Fibroblast of mammary gland (primary cell): Measurements from ENCODE around the gene SLC38A8.

ENCODE experiments used
- DNase-seq: peaks from one replicate; pipeline ENCODE4 v3.0.0-alpha.2; 2010; ENCODE audit warnings: low read depth
- H3K4me3 ChIP-seq: 2 replicates; pipeline ENCODE4 v1.5.1; 2011; ENCODE audit warnings: low read depth, mild to moderate bottlenecking, low read length, moderate library complexity; ENCODE audit not compliant: control insufficient read depth
- TF ChIP-seq, protein P1 (sequence below): conservative IDR thresholded peaks from 2 replicates; pipeline ENCODE4 v1.5.1; 2011; ENCODE audit warnings: low read depth, low read length, inconsistent platforms; ENCODE audit not compliant: control insufficient read depth, insufficient read depth

Gene SLC38A8

DNA sequence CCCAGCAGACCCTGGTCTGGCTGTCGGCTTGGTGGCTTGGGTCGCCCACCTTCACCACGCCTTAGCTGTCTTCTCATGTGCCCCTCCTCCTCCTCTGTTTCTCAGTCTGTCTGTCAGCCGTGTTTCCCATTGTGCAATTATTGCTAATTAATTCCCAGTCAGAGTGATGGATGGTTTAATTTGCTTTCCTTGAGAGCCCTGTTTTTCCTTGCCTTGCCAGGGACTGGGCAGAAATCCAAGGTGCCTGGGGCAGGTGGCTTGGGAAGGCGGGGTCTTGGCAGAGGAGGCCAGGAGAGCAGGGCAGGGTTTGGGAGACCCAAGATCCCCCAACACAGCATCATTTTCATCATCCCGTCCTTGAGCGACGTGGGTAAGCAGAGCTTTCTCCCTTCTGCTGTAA lies 53.3 kb downstream of the SLC38A8 start:
- TF ChIP-seq, protein P1, sequence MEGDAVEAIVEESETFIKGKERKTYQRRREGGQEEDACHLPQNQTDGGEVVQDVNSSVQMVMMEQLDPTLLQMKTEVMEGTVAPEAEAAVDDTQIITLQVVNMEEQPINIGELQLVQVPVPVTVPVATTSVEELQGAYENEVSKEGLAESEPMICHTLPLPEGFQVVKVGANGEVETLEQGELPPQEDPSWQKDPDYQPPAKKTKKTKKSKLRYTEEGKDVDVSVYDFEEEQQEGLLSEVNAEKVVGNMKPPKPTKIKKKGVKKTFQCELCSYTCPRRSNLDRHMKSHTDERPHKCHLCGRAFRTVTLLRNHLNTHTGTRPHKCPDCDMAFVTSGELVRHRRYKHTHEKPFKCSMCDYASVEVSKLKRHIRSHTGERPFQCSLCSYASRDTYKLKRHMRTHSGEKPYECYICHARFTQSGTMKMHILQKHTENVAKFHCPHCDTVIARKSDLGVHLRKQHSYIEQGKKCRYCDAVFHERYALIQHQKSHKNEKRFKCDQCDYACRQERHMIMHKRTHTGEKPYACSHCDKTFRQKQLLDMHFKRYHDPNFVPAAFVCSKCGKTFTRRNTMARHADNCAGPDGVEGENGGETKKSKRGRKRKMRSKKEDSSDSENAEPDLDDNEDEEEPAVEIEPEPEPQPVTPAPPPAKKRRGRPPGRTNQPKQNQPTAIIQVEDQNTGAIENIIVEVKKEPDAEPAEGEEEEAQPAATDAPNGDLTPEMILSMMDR, result no peak
- no peak for DNase-seq
- no peak overlapping the region for H3K4me3 ChIP-seq

DNA sequence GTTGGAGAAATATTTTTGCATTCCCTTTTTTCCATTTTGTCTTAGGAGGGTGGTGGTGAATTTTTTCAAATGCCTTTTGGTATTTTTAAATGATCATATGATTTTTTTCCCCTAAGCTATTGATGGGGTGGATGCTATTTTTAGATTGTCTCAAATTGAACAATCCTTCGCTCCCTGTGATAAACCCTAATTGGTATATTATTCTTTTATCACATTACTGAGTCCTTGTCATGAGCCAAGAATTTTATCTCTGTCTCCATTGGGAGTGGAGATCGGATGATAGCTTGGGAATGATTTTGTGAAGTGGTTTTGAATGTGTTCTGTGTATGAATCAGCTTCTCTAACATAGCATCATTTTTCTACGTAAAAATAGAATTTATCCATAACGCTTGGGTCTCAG lies 59.1 kb downstream of the SLC38A8 start:
- no peak overlapping the region for H3K4me3 ChIP-seq
- DNase-seq, result no peak
- TF ChIP-seq, protein P1, result no peak

DNA sequence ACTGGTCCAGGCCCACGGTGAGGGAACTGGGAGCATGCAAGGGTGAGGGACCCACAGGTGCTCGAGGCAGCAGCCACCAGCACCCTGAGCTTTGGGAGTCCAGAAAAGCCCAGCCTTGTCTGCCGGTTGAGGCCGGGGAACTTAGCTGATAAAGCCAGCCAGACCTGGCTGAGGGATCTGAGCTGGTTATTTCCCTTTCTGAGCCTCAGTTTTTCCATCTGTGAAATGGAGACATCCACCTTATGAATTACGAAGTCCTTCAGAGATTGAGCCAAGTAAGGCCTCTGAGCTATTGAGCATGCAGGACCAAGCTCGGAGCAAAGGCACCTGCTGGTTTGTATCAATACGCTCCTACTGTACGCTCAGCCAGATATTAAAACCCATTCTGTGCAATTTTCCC lies 60.8 kb downstream of the SLC38A8 start:
- H3K4me3 ChIP-seq, result no peak overlapping the region
- no peak for DNase-seq
- TF ChIP-seq, protein P1, result no peak

DNA sequence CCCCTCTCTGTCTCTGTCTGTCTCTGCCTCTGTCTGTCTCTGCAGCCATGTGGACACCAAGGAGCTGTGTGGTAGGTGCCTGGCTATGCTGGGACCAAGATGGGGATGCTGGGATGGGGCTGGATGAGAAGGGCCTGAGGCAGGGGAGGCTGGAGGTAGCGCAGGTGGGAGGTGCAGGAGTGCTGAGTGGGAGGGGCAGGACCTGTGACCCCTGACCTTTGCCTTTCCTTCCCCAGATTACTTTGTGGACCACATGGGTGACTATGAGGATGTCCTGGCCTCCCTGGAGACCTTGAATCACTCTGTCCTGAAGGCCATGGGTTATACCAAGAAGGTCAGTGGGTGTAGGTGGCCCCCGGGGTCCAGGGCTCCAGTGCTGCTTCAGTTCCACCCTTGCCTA lies 61.8 kb downstream of the SLC38A8 start:
- no peak overlapping the region for H3K4me3 ChIP-seq

DNA sequence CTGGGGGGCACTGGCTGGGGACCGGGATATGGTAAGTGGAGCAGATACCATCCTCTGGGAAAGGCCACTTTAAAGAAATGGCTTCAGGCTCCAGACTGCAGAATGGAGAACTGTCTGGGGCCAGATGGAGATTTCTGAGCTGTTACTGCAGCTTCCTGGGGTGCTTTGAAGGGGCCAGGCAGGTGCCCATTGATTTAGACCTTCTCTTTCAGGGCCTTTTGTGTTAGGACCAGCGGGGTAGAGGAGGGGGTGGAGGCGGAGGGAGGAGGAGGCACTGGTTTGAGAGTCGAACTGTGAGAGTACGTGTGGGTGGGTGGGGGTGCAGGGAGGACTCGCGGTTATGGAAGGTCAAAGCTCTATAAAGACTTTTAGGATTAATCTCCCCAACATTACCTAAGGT lies 63.2 kb downstream of the SLC38A8 start:
- TF ChIP-seq, protein P1, result no peak
- H3K4me3 ChIP-seq, result no peak overlapping the region
- DNase-seq, result no peak

More for the DNA sequence above, 61.8 kb downstream of the SLC38A8 start:
- TF ChIP-seq, protein P1, result no peak
- DNase-seq, result no peak

DNA sequence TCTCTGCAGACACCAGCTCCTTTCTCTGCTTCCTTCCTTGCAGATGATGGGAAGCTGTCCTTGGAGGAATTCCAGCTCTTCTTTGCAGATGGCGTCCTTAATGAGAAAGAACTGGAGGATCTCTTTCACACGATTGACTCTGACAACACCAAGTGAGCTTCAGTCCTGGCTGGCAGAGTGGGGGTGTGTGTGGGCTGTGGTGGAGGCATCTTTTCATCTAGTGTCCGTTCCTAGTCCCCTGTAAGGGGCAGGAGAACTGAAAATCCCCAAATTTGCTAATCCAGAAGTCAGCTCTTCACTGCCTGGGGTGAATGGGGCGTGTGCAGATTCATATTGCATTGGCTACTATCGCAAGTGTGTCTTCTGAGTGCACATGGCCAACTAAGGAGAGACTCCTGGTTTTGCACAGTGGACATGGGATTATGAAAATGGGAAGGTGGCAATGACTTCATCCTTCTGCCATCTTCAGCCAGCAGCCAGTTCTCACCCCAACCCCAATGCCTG lies 64.1 kb downstream of the SLC38A8 start:
- DNase-seq, result no peak
- no peak overlapping the region for H3K4me3 ChIP-seq
- TF ChIP-seq, protein P1, result no peak
